GM12801 (cell line): Measurements from ENCODE around the gene OLFM2.

Experiments used
- CTCF ChIP-seq: IDR thresholded peaks from one replicate; pipeline ENCODE4 v1.5.1; 2011; ENCODE audit warnings: control low read depth; ENCODE audit not compliant: insufficient read length; ENCODE audit errors: extremely low read depth

Gene OLFM2

DNA sequence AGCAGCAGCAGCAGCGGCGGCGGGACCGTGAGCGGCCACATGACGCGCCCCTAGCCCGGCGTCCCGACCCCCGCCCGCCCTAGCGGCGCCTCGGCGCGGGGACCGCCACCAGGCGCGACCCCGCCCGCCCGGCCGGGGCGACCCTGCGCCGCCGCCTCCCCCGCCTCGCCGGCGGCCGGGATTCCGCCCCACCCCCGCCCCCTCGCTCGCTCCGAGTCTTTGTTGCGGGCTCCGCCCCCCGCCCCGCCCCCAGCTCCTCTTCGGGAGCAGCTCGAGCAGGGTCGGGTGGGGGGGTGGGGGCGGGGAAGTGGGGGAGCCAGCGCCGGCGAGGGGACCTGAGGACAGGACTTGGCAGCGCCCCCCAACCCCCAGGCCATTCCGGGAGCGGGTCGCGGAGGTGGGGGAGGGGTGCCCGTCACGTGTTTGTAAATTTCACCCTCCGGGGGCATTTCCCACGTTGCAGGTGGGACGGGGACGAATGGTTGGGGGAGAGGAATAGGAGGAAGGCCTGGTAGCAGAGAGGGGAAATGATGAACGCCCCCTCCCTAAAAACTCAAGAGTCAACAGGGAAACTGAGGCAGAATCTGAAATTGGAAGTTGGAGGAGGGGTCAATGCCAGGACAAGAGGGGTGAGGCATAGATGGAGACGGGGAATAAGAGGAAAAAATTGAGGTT is at the start of gene OLFM2:
Gene OLFM2, minus strand, starts transcription at position 190 of the 675 bp plus-strand sequence. Its CDS starts 149 bp downstream, at position 41.
- TF ChIP-seq CTCF = no peak

GRCh38 chr19:9981406-9982260 is 45.3 kb upstream of the OLFM2 start:
- TF ChIP-seq CTCF = no peak

GRCh38 chr19:9972103-9972502 is 35.8 kb upstream of the OLFM2 start:
- no peak for TF ChIP-seq CTCF

- TF ChIP-seq CTCF = no peak
Observed at GRCh38 chr19:9971166-9971897, 35.0 kb upstream of the OLFM2 start.

- TF ChIP-seq CTCF = no peak
Observed at GRCh38 chr19:9970481-9970880, 34.2 kb upstream of the OLFM2 start.

- no peak for TF ChIP-seq CTCF
Observed at GRCh38 chr19:9969688-9969975, 33.3 kb upstream of the OLFM2 start.

- no peak for TF ChIP-seq CTCF
Observed at GRCh38 chr19:9968820-9969687, 32.7 kb upstream of the OLFM2 start.
